Stimulated activated naive CD8-positive, alpha-beta T cell treated with anti-CD3 and anti-CD28 coated beads, Interleukin-15, amount 100 ng/mL, for 72 hours (primary cell): ENCODE measurements around the gene SLC12A8.

ENCODE experiments used
- ATAC-seq: fragments of 150-1000 bp; cut with Tn5 transposase; 2 replicates; pipeline ENCODE4 v1.10.0; 2021; ENCODE audit warnings: mild to moderate bottlenecking, moderate library complexity
- DNase-seq, 2 donors: peaks; one replicate each; pipeline ENCODE4 v3.0.0; 2021 to 2022
- H3K27ac Mint-ChIP-seq, 2 donors: one replicate each; pipeline ENCODE4 v1.8.0; 2022; ENCODE audit warnings: mild to moderate bottlenecking in 2 of 2, mixed read lengths in 2 of 2, moderate library complexity in 2 of 2
- H3K27me3 Mint-ChIP-seq: one replicate; pipeline ENCODE4 v1.8.0; 2022; ENCODE audit warnings: mixed read lengths
- H3K4me1 Mint-ChIP-seq: one replicate; pipeline ENCODE4 v1.8.0; 2022; ENCODE audit warnings: mild to moderate bottlenecking, mixed read lengths
- H3K4me3 Mint-ChIP-seq, 2 donors: one replicate each; pipeline ENCODE4 v1.8.0; 2022; ENCODE audit warnings: mild to moderate bottlenecking in 2 of 2, mixed read lengths in 2 of 2, moderate library complexity in 1 of 2
- H3K9me3 Mint-ChIP-seq, 2 donors: one replicate each; pipeline ENCODE4 v1.8.0; 2022; ENCODE audit warnings: mixed read lengths in 2 of 2

SLC12A8 gene

DNA sequence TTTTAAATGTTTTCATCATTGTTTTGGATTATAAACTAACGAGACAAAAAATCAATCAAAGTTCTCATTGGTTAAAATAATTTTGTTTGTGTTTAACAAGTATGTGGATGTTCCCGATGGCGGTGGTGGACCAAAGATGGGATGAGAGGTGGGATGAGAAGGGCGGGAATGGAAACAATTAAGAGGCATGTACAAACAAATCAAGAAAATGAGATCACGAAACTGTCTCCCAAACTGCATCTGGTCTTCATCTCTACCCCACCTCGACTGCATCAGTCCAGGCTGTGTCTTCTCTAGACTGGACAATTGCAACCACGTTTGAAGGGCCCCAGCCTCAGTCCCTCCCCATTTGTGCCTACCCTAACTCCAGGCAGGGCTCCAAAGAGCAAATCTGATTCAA lies 56.1 kb downstream of the SLC12A8 start:
- no peak overlapping the region for H3K4me3 Mint-ChIP-seq
- peaks cover 31% of the 10 kb centered on the region for H3K27me3 Mint-ChIP-seq

DNA sequence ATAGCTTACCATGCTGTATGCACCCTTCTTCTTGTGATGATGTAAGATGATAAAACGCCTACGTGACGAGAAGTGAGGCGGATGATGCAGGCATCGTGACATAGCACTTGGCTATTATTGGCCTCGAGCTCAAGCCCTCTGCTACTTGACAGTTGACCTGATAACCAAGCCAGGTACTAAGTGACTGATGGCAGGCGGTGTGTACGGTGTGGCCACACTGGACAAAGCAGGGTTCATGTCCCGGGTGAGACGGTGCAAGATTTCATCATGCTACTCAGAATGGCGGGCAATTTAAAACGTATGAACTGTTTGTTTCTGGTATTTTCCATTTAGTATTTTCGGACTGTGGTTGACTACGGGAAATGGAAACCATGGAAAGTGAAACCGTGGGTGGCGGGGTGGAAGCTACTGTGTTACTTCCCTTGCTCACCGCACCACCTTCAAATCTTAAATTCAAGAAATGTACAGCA lies 57.7 kb downstream of the SLC12A8 start:
- H3K4me1 Mint-ChIP-seq = peaks cover 18% of the 10 kb centered on the region
- peak in 1 of 2 donors; percentile 46 for DNase-seq
- peak overlapping the region; percentile 21 to 93 for H3K27ac Mint-ChIP-seq
- peak overlapping the region; percentile 28 to 64 for H3K4me3 Mint-ChIP-seq
- ATAC-seq = peak; percentile 71
- H3K27me3 Mint-ChIP-seq = peaks cover 21% of the 10 kb centered on the region
- H3K9me3 Mint-ChIP-seq = no peaks in the 10 kb centered on the region

More for the DNA sequence above, 56.1 kb downstream of the SLC12A8 start:
- H3K9me3 Mint-ChIP-seq = no peaks in the 10 kb centered on the region
- H3K27ac Mint-ChIP-seq = no peak overlapping the region
- DNase-seq (no peak), ATAC-seq (no peak)
- peaks cover 18% of the 10 kb centered on the region for H3K4me1 Mint-ChIP-seq

DNA sequence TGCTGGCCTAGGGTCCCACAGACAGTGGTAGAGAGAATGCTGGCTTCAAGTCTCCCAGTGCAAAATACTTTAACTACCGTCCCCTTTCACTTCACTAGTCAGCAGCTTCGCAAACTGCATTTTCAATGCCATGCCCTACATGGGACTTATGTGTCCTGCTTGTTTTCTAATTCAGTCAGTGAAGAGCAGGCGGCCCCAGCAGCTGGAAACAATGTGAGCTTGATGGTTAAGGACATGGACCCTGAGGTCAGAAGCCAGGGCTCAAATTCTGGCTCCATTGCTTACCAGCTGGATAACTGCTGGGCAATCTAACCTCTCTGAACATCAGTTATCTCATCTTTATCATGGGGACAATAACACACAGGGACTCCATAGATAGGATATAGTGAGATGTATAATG lies 58.4 kb downstream of the SLC12A8 start:
- ATAC-seq (no peak), DNase-seq (no peak)
- Mint-ChIP-seq H3K9me3 (no peaks in the 10 kb centered on the region), H3K27ac (peak overlapping the region; percentile 27 to 34), H3K4me1 (peaks cover 18% of the 10 kb centered on the region), H3K4me3 (peak overlapping the region; percentile 22 to 26), H3K27me3 (peaks cover 28% of the 10 kb centered on the region)

DNA sequence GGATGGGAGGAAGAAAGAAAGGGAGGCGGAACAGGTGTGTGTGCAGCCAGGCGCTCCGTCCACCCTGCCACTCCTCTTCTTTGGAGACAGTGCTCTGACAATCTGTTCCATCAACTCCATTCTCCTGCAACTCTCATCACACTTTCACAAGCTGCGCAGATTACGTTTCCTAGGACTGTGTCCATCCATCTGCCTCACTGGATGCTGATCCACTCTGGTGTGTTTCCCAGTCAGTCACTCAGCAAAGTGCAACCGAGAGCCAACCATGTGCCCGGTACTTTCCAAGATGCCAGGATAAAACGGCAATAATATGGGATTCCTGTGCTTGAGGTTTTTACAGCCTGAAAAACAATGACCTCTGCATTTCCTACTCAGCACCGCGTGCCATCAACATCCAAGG lies 59.6 kb downstream of the SLC12A8 start:
- no peak overlapping the region for H3K27ac Mint-ChIP-seq
- H3K4me3 Mint-ChIP-seq = no peak overlapping the region
- no peak for ATAC-seq
- peaks cover 30% of the 10 kb centered on the region for H3K4me1 Mint-ChIP-seq
- H3K9me3 Mint-ChIP-seq = no peaks in the 10 kb centered on the region
- DNase-seq = no peak
- peaks cover 27% of the 10 kb centered on the region for H3K27me3 Mint-ChIP-seq

DNA sequence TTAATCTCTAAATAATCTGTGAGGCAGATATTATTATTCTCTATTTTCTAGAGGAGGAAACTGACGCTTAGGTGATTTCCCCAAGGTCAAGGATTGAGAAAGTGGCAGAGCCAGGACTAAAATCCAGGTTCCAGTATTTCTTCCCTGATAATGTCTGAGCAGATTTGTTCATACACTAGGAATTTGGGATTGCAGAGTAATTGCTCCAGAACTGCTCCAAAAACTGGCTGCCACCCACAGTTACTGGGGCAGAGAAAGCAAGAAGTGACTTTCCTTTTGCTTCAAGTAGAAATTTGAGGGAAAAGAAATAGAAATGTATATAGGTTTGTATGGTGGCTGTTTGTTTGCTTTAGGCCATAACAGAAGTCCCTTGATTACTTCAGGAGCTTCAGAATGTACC lies 60.6 kb downstream of the SLC12A8 start:
- DNase-seq (no peak), ATAC-seq (no peak)
- H3K4me1 Mint-ChIP-seq = peaks cover 37% of the 10 kb centered on the region
- no peak overlapping the region for H3K4me3 Mint-ChIP-seq
- no peaks in the 10 kb centered on the region for H3K9me3 Mint-ChIP-seq
- no peak overlapping the region for H3K27ac Mint-ChIP-seq
- H3K27me3 Mint-ChIP-seq = peaks cover 18% of the 10 kb centered on the region

DNA sequence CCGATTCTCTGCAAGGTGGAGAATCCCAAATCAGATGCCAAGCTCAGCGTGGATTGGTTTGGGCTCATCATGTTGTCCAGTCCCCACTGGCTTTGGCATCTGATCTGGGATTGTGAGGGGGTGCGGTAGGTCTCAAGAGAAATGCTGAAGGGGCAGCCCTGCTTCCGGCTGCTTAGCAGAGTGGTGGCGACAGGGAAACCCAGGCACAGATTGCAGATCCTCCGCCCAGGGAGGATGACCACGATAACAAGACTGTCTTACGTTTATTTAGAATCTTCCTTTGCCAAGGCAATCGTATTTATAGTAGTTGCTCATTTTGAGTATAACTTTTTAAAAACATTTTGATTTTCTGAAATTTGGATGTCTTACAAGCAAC lies 61.1 kb downstream of the SLC12A8 start:
- H3K9me3 Mint-ChIP-seq = no peaks in the 10 kb centered on the region
- ATAC-seq (no peak), DNase-seq (no peak)
- H3K4me1 Mint-ChIP-seq = peaks cover 42% of the 10 kb centered on the region
- H3K27me3 Mint-ChIP-seq = peaks cover 18% of the 10 kb centered on the region
- no peak overlapping the region for H3K4me3 Mint-ChIP-seq
- H3K27ac Mint-ChIP-seq = no peak overlapping the region

DNA sequence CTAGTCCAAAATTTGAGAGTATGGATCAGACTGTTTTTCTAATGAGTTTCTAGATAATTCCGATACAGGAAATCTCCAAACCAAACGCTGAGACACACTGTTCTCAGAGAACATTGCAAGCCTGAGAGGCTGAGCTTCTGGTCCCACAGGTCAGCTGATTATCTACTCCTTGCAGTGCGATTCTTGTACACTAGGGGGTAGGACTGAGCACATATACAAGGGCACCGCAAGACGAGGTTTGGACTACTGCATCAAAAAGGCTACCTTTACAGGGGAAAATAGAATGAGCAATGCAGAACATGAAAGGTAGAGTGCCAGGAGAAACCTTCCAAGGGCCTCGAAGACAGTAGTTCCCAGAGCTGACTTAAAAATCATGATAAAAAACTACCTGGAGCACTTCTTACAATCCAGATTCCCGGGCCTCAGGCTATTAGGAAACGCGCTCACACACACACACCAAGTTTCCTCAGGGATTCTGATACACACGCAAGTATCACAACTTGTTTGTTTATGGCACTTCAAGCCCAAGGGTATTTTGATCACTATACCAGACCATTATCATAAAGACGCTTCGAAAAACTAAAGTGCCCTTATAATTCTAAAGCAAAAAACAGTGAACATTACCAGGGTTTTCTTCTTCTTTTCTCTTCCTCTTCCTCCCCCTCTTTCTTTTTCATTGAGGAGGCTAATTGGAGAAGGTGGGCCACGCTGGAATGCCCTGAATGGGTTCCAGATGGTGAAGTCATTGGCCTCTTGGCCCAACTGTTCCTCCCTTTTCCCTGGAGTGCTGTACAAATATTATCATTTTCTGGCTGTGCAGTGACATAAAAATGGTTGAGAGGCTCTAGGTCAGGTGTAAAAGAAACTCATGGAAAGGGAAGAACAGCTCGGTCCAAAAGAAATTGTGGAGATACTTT lies 61.8 kb downstream of the SLC12A8 start:
- Mint-ChIP-seq H3K4me3 (no peak overlapping the region), H3K27me3 (peaks cover 18% of the 10 kb centered on the region), H3K9me3 (no peaks in the 10 kb centered on the region), H3K27ac (no peak overlapping the region), H3K4me1 (peaks cover 37% of the 10 kb centered on the region)
- DNase-seq (peak; percentile 54 to 58), ATAC-seq (peak; percentile 74)

DNA sequence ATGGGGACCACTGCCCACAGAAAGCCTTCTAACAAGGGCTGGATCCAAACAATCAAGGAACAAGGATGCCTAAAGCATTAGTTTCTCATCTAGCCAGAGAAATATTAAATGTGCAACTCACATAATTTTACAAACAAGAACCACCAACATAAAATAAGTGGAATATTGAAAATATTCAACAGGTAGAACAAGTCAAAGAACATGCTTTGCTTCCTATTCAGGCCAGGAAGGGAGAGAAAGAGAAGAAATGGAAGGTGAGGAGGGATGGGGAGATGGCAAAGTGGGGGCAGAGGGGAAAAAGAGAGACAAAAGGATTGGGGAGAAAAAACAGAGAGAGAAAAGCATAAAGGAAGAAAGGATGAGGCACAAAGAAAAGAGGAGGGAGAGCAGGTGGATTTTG lies 63.1 kb downstream of the SLC12A8 start:
- ATAC-seq (no peak), DNase-seq (no peak)
- no peak overlapping the region for H3K4me3 Mint-ChIP-seq
- H3K27me3 Mint-ChIP-seq = peaks cover 25% of the 10 kb centered on the region
- H3K27ac Mint-ChIP-seq = no peak overlapping the region
- H3K4me1 Mint-ChIP-seq = peaks cover 29% of the 10 kb centered on the region
- no peaks in the 10 kb centered on the region for H3K9me3 Mint-ChIP-seq

DNA sequence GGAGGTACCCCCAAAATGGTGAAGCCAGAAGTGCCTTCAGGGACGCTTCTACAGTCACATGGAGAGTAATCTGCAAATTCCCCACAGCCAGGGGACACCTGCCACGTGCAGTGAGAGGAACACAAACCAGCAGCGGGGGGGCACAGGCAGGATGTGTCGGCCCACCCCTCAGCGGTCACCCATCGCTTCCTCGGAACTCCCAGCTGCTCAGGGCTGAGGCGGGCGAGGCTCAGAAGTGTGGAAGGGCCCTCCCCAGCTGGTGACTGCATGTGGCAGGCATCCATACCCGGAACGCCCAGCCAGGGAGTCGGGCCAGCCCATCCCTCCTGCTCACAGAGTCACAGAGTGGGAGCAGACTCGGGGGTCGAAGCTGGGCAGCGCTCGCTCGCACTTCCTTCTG lies 63.7 kb downstream of the SLC12A8 start:
- H3K4me1 Mint-ChIP-seq = peaks cover 32% of the 10 kb centered on the region
- peak; percentile 41 for ATAC-seq
- H3K9me3 Mint-ChIP-seq = no peaks in the 10 kb centered on the region
- H3K4me3 Mint-ChIP-seq = peak overlapping the region in 1 of 2 donors; percentile 9
- no peak for DNase-seq
- H3K27me3 Mint-ChIP-seq = peaks cover 31% of the 10 kb centered on the region
- H3K27ac Mint-ChIP-seq = no peak overlapping the region

DNA sequence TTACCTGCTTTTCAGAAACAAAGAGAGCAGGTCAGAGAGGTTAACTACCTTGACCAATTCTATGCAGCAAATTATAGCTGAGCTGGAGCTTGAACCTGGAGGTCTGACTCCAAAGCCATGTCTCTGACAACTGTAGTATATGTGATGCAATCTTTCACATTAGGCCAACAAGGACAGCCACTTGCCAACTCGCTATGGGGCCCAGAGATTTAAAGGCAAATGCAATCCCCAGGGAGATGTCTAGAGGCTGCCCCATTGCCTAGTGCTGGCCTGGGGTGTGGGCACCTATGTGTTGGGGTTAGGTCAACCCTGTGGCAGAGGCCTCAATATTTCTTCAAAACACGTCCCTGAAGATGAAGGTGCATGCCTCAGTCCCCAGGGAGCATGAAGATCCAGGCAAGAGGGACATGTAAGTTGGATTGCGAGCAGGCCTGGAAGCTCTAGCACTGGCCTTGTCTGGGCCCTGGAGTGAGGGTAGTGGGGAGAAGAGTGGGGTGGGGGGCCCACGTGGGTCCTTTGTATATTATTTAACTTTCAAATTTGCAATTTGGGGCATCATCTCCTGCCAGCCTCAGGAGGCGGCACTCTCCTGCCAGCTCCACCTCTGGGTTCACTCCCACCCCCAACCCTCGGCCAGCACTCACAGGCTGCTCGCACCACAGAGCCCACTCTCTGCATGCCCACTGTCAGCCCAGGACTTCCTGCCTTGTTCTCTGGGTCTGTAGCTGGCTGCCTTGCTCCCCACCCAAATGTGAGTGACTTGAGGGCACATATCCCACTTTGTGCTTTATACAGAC lies 64.3 kb downstream of the SLC12A8 start:
- peak overlapping the region in 1 of 2 donors; percentile 40 for H3K27ac Mint-ChIP-seq

DNA sequence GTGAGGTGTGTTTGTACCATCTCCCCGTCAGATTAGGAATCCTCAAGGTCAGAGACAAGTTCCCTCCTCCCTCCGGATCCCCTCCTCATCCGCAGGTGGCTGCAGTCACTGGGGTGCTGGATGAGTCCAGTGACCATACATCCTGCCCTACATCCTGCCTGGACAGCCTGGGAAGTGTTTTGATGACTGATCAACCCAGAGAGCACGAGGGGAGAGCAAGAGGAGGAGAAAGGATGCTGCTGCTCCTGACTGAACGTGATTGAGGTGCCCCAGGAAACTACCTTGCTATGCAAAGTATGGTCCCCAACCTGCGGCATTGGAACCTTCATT lies 65.1 kb downstream of the SLC12A8 start:
- H3K9me3 Mint-ChIP-seq = no peaks in the 10 kb centered on the region
- H3K27ac Mint-ChIP-seq = no peak overlapping the region
- no peak for ATAC-seq
- peaks cover 37% of the 10 kb centered on the region for H3K27me3 Mint-ChIP-seq
- peaks cover 46% of the 10 kb centered on the region for H3K4me1 Mint-ChIP-seq
- DNase-seq = no peak
- no peak overlapping the region for H3K4me3 Mint-ChIP-seq

More for the DNA sequence above, 64.3 kb downstream of the SLC12A8 start:
- ATAC-seq = peak; percentile 16
- no peak for DNase-seq
- Mint-ChIP-seq H3K4me3 (no peak overlapping the region), H3K9me3 (no peaks in the 10 kb centered on the region), H3K4me1 (peaks cover 38% of the 10 kb centered on the region), H3K27me3 (peaks cover 36% of the 10 kb centered on the region)

DNA sequence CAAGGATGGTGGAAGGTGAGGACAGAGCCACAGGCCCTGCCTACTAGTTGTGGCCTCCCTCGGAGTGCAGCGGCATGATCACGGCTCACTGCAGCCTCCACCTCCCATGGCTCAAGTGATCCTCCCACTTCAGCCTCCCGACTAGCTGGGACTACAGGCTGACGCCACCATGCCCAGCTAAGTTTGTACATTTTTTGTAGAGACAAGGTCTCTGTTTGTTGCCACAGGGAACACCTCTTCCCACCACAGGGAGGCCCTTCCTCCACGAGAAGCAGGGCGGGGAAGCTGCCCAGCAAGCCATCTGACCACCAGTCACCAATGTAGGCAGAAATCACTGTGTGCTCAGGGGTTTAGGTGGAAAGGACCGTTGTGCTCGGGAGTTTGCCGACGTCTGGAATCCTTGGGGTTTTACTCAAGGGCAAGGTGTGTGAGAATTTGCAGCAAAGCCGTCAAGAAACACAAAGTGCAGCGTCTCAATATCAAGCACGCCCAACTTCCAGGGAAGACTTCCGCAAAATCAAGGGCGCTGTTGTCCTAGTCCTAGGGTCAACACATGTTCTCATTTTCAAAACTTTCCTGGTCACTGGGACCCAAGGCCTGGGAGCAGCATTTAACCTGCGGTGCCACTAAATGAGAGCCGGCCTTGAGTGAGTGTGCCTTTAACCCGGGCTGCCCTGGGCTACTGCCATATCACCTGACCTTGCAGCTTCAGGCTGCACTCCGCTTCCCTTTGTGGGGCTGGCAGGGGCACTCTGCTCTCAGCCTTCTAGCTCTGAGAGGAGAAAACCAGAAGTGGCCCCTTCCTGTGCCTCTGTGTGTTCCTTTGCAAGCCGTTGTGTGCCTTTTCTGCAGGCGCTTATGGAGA lies 65.7 kb downstream of the SLC12A8 start:
- Mint-ChIP-seq H3K27ac (no peak overlapping the region), H3K4me3 (no peak overlapping the region), H3K4me1 (peaks cover 52% of the 10 kb centered on the region), H3K9me3 (no peaks in the 10 kb centered on the region), H3K27me3 (peaks cover 38% of the 10 kb centered on the region)
- ATAC-seq (no peak), DNase-seq (no peak)

DNA sequence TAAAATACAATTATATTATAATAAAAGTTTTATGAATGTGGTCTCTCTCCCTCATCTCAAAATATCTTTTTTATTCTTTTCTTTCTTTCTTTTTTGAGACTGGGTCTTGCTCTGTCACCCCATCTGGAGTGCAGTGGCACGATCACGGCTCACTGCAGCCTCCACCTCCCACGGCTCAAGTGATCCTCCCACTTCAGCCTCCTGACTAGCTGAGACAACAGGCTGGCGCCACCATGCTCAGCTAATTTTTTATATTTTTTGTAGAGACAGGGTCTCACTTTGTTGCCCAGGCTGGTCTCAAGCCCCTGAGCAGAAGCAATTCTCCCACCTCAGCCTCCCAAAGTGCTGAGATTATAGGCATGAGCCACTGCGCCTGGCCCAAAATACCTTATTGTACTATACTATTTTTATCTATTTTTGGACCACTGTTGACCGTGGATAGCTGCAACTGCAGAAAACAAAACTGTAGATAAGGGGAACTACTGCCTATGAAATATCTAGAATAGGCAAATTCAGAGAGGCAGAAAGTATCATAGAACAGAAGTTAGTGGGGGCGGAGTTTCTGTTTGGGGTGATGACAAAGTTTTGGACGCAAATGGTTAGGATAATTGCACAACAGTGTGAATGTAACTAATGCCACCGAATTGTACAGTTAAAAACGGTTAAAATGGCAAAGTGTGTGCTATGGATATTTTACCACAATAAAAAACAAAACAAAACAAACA lies 66.6 kb downstream of the SLC12A8 start:
- H3K27me3 Mint-ChIP-seq = peaks cover 39% of the 10 kb centered on the region
- peaks cover under 1% of the 10 kb centered on the region in 2 donors for H3K9me3 Mint-ChIP-seq
- no peak overlapping the region for H3K27ac Mint-ChIP-seq

DNA sequence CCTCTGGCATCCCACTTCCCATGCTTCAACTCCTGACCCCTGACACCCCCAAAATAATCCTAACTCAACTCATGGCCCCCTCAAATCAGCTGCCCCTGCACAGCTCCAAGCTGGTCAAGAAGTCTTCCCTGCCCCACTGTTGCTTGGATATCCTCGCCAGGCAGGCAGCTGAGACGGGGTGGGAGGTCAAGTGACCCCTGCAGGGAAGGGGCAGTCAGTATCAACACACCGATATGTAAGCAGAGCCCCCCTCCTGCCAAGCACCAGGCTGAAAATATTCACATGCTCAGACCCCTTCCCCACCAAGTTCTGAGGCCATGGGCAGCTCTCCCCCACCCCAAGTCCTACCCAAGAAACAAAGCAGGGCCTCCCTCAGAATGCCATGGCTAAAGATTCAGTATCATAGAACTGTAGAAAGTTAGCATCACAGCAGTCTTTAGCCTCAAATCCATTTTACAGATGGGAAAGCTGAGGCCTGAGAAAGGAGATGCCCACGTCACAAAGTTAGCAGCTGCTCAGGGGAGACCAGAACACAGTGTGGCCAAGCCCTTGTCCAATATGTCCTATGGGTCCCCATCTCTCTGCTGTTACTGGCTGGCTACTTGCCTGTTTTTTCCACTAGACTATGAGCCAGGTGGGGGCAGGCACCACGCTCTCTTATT lies 67.8 kb downstream of the SLC12A8 start:
- no peak for DNase-seq
- H3K27ac Mint-ChIP-seq = no peak overlapping the region
- ATAC-seq = no peak
- no peak overlapping the region for H3K4me3 Mint-ChIP-seq
- H3K4me1 Mint-ChIP-seq = peaks cover 71% of the 10 kb centered on the region
- peaks cover 45% of the 10 kb centered on the region for H3K27me3 Mint-ChIP-seq
- H3K9me3 Mint-ChIP-seq = peaks cover 6 to 7% of the 10 kb centered on the region in 2 donors

More for the DNA sequence above, 66.6 kb downstream of the SLC12A8 start:
- DNase-seq = no peak
- peaks cover 61% of the 10 kb centered on the region for H3K4me1 Mint-ChIP-seq
- no peak for ATAC-seq
- no peak overlapping the region for H3K4me3 Mint-ChIP-seq
